ENCODE data around the gene PCDHGC4. TPM values are rescaled to one million over a fixed set of nuclear protein-coding genes. Genes with fewer than 3 reads are reported as not detected.

The PCDHGC4 gene
- total RNA-seq, 2 donors from 2014 or later = 0.35 to 0.64 TPM

GRCh38 chr5:141513627-141514329 is 28.9 kb downstream of the PCDHGC4 start:
- TF ChIP-seq, protein P1, sequence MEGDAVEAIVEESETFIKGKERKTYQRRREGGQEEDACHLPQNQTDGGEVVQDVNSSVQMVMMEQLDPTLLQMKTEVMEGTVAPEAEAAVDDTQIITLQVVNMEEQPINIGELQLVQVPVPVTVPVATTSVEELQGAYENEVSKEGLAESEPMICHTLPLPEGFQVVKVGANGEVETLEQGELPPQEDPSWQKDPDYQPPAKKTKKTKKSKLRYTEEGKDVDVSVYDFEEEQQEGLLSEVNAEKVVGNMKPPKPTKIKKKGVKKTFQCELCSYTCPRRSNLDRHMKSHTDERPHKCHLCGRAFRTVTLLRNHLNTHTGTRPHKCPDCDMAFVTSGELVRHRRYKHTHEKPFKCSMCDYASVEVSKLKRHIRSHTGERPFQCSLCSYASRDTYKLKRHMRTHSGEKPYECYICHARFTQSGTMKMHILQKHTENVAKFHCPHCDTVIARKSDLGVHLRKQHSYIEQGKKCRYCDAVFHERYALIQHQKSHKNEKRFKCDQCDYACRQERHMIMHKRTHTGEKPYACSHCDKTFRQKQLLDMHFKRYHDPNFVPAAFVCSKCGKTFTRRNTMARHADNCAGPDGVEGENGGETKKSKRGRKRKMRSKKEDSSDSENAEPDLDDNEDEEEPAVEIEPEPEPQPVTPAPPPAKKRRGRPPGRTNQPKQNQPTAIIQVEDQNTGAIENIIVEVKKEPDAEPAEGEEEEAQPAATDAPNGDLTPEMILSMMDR (IDR thresholded peaks at IDR 0.05) = no peak
- H3K9ac ChIP-seq (ENCODE audit: low read depth in 2 of 2, low read length in 2 of 2) = peak overlapping the region; percentile 52 to 64
- peak overlapping the region; percentile 36 for H3K4me3 ChIP-seq
- no peaks in the 10 kb centered on the region for H3K9me3 ChIP-seq
- H3K4me1 ChIP-seq = peaks cover 8% of the 10 kb centered on the region
- H3K27ac ChIP-seq = peak overlapping the region; percentile 70
- no peaks in the 10 kb centered on the region for H3K36me3 ChIP-seq
- no peaks in the 10 kb centered on the region for H3K27me3 ChIP-seq
- peak; percentile 60 for DNase-seq
- intact Hi-C loops (cut with DNase I) = no loop called here

GRCh38 chr5:141514330-141515133 is 29.7 kb downstream of the PCDHGC4 start:
- no peak overlapping the region for H3K9ac ChIP-seq (ENCODE audit: low read depth in 2 of 2, low read length in 2 of 2)
- H3K27me3 ChIP-seq = no peaks in the 10 kb centered on the region
- H3K4me3 ChIP-seq = no peak overlapping the region
- H3K4me1 ChIP-seq = peaks cover 8% of the 10 kb centered on the region
- intact Hi-C loops (cut with DNase I) = loop anchor here (5.0 kb wide), 1 partner anchor 37 kb away; the partner anchor contains the start of gene PCDHGC3
- H3K27ac ChIP-seq = peak overlapping the region; percentile 70
- DNase-seq = no peak
- no peaks in the 10 kb centered on the region for H3K36me3 ChIP-seq
- TF ChIP-seq, protein P1 (IDR thresholded peaks at IDR 0.05) = no peak
- no peaks in the 10 kb centered on the region for H3K9me3 ChIP-seq

DNA sequence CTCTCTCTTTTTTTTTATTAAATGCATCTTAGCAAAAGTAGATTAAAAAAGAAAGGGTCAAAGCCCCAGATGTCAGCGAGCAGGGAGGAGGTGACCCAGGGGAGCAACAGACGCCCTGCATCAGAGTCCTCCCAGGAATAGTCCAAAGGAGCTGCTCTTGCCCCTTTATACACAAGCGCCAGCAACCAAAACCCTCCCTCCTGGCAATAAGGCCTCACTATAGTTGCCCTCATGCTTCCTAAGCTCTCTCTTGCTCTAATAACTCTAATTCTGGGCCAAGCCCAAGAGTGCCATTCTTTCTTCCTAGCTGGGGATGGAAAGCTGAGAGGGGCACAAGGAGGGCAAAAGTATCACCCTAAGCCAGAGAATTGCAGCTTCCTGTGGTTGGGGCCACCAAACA is 30.3 kb downstream of the PCDHGC4 start:
- H3K4me1 ChIP-seq = peaks cover 8% of the 10 kb centered on the region
- H3K9me3 ChIP-seq = no peaks in the 10 kb centered on the region
- no peak for DNase-seq
- no peaks in the 10 kb centered on the region for H3K27me3 ChIP-seq
- H3K27ac ChIP-seq = no peak overlapping the region
- no peak overlapping the region for H3K9ac ChIP-seq (ENCODE audit: low read depth in 2 of 2, low read length in 2 of 2)
- intact Hi-C loops (cut with DNase I) = loop anchor here (5.0 kb wide), 1 partner anchor 38 kb away; the partner anchor contains the start of gene PCDHGC3
- H3K4me3 ChIP-seq = no peak overlapping the region
- TF ChIP-seq, protein P1 (IDR thresholded peaks at IDR 0.05) = no peak
- H3K36me3 ChIP-seq = no peaks in the 10 kb centered on the region

GRCh38 chr5:141515946-141516671 is 31.3 kb downstream of the PCDHGC4 start:
- TF ChIP-seq, protein P1 (IDR thresholded peaks at IDR 0.05) = no peak
- Histone ChIP-seq H3K9me3 (no peaks in the 10 kb centered on the region), H3K9ac (ENCODE audit: low read depth in 2 of 2, low read length in 2 of 2) (no peak overlapping the region), H3K27ac (no peak overlapping the region), H3K36me3 (no peaks in the 10 kb centered on the region), H3K4me1 (peaks cover 15% of the 10 kb centered on the region), H3K27me3 (no peaks in the 10 kb centered on the region), H3K4me3 (no peak overlapping the region)
- no peak for DNase-seq
- intact Hi-C loops (cut with DNase I) = loop anchor here (5.0 kb wide), 1 partner anchor 39 kb away; the partner anchor contains the start of gene PCDHGC3

GRCh38 chr5:141516672-141517025 is 31.8 kb downstream of the PCDHGC4 start:
- Histone ChIP-seq H3K27me3 (no peaks in the 10 kb centered on the region), H3K9ac (ENCODE audit: low read depth in 2 of 2, low read length in 2 of 2) (no peak overlapping the region), H3K4me3 (no peak overlapping the region), H3K27ac (no peak overlapping the region), H3K4me1 (peaks cover 15% of the 10 kb centered on the region), H3K9me3 (no peaks in the 10 kb centered on the region), H3K36me3 (no peaks in the 10 kb centered on the region)
- TF ChIP-seq, protein P1 (IDR thresholded peaks at IDR 0.05) = no peak
- intact Hi-C loops (cut with DNase I) = loop anchor here (5.0 kb wide), 1 partner anchor 39 kb away; the partner anchor contains the start of gene PCDHGC3
- no peak for DNase-seq

Data from colonic mucosa (tissue), 4 donors.